GM18873 (cell line): ENCODE measurements around the gene CCL8.

Source experiments
- ATAC-seq: cut with Tn5 transposase; IDR thresholded peaks from one replicate; pipeline ENCODE4 v1.9.1; 2021; ENCODE audit warnings: mild to moderate bottlenecking, moderate library complexity, moderate number of reproducible peaks; ENCODE audit not compliant: unreplicated experiment, low FRiP score

CCL8 gene

GRCh38 chr17:34366010-34366409 lies 46.8 kb downstream of the CCL8 start:
- no peak for ATAC-seq

DNA sequence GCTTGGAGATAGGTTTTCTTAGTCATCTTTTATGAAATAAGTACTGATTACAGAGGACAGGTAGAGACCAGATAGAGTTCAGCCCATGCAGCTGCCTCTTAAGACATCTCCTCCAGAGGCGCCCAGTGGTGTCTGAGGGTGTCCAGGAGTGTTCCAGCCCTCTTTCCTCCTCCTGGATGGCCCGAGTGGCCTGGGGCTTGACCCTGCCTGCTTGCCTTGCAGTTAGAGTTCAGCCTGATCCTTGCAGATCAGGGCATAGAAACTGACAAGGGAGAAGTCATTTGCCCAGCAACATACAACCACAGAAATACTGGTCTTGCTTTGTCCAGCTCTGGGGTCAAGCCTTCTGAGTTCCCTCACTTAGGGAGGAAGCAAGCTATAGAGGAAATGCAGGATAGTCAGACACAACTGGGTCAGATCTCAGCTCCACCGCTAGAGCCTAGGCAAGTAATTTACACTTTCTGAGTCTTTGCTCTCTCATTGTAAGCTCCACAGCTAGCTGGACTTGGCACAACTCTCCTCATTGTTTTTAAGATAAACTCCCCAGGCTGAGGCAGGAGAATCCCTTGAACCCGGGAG lies 47.4 kb downstream of the CCL8 start:
- no peak for ATAC-seq

DNA sequence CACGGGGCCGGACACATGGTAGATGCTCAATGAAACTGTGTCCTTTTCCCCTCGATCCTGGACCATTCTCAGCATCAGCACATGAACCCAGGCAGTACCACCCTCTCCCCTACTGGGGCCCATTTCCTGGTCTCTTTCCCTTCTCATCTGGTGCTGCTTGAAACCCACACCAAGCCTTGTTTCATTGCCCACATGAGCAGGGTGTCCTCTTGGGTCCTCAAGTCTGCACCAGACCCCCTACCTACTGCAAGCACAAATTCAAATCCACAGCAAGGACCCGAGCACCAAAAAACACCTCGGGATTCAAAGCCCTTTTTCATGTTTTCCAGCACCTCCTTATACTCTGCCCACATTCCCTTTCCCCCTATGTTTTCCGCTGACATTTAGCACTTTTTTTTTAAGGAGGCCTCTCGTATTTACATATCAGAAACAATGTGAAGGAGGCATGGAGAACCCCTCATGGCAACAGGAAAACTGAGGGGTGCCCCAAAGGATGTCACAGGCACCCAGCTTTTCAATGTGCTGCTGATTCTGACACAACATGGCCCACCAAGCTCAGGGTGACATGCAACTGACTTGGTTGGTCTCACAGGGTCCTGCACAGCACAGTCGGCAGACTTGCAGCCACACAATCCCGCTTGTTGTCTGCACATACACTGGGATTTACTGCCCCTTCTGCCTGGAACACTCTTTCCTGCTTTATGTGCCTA lies 48.4 kb downstream of the CCL8 start:
- ATAC-seq = no peak

DNA sequence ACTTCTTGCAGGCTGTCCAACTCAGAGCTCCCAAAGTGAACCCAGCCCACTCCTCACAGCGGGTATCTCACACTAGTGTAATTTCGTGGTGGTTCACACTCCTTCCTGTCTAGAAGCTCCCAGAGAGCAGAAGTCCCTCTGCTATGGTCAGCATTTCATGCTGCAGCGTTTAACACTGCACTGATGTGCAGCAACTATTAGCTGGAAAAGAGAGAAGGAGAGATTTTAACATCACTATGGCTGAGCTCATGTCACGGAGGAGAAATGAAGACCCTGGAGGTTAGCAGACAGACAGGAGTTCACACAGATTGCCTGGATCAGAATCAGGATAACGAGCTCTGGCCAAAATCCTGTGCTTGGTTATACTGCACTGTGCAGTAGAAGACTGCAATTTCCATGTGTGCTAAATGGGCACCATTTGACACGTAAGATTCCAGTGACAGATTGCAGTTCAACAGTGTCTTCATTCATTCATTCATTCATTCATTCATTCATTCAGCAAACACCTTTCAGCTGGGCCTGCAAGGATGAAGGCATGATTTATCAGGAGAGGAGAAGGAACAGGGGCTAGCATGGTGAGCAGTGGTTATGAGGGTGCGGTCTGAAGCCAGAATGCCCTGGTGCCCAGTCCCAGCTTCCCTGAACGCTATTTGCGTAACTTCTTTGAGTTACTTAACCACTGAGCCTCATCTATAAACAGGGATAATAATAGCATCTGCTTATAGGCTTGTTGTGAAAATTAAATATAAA lies 49.1 kb downstream of the CCL8 start:
- ATAC-seq = no peak

GRCh38 chr17:34368946-34369500 lies 49.8 kb downstream of the CCL8 start:
- no peak for ATAC-seq

DNA sequence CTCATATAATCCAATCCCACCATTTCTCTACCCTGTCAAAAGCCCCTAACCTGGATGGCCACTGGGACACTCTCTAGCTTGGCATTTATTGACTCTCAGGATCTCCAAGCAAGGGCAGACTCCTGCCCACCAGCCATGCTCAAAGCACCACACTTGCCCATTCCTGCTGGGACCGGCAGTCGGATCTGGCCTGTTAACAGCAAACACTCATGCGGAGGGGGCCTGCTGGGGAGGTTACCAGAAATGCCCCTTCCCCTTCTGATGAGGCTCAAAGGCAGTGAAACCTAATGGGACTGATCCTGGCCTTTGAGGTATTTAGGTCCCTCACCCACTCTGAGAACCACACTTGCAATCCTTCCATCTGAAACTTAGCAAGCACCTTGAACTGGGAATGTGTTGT lies 50.3 kb downstream of the CCL8 start:
- no peak for ATAC-seq

- no peak for ATAC-seq
Measured at GRCh38 chr17:34370376-34370996, 51.3 kb downstream of the CCL8 start.

DNA sequence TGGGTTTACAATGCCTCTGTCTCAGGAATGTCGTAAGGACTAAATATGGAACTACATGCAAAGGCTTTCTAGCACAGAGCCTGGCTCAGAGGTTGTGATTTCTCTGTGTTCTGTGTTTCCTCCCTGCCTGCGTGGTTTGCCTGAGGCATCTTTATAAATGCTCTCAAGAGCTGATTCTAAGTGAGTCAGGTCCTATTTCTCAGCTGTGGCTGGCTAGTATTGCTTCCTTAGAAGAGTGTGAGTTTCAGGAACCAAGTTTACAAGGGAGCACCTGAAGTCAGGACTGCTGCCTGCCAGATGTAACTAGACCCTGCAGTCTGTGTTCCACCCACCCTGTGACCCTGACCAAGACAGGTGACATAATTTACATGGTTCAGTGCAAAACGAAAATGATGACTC lies 51.8 kb downstream of the CCL8 start:
- ATAC-seq = no peak
